ENCODE data around the gene SCAPER.
A peak's percentile ranks its signal among the peaks of the same experiment; 100 is the strongest.

SCAPER gene

GRCh38 chr15:76663529-76663928 is 241.6 kb downstream of the SCAPER start:
- DNase-seq: no peak

- no peak for DNase-seq
These were observed 256.3 kb downstream of the SCAPER start for GRCh38 chr15:76648732-76649444.

- no peak for DNase-seq
These were observed 257.5 kb downstream of the SCAPER start for GRCh38 chr15:76647612-76648011.

- DNase-seq: no peak
These were observed 260.5 kb downstream of the SCAPER start for GRCh38 chr15:76644646-76645045.

GRCh38 chr15:76642671-76643070 is 262.5 kb downstream of the SCAPER start:
- no peak for DNase-seq

GRCh38 chr15:76637166-76637565 is 268.0 kb downstream of the SCAPER start:
- DNase-seq: no peak

- DNase-seq: no peak
These were observed 269.1 kb downstream of the SCAPER start for GRCh38 chr15:76636059-76636458.

GRCh38 chr15:76626611-76627010 is 278.5 kb downstream of the SCAPER start:
- no peak for DNase-seq

GRCh38 chr15:76625267-76625666 is 279.9 kb downstream of the SCAPER start:
- DNase-seq: no peak

- DNase-seq: no peak
These were observed 290.4 kb downstream of the SCAPER start for GRCh38 chr15:76614725-76615124.

GRCh38 chr15:76588811-76589747 is 316.1 kb downstream of the SCAPER start:
- no peak for DNase-seq

GRCh38 chr15:76585576-76585897 is 319.6 kb downstream of the SCAPER start:
- no peak for DNase-seq

- DNase-seq: no peak
These were observed 320.1 kb downstream of the SCAPER start for GRCh38 chr15:76584868-76585575.

- no peak for DNase-seq
These were observed 322.6 kb downstream of the SCAPER start for GRCh38 chr15:76582550-76582949.

- no peak for DNase-seq
These were observed 327.1 kb downstream of the SCAPER start for GRCh38 chr15:76577879-76578512.

GRCh38 chr15:76576523-76577279 is 328.4 kb downstream of the SCAPER start:
- DNase-seq: peak; percentile 37

GRCh38 chr15:76575679-76576078 is 329.5 kb downstream of the SCAPER start:
- DNase-seq: no peak

GRCh38 chr15:76575274-76575673 is 329.9 kb downstream of the SCAPER start:
- DNase-seq: no peak

GRCh38 chr15:76572983-76573314 is 332.2 kb downstream of the SCAPER start:
- no peak for DNase-seq

GRCh38 chr15:76566276-76566675 is 338.9 kb downstream of the SCAPER start:
- DNase-seq: no peak

- DNase-seq: no peak
These were observed 339.8 kb downstream of the SCAPER start for GRCh38 chr15:76565366-76565765.

- no peak for DNase-seq
These were observed 349.9 kb downstream of the SCAPER start for GRCh38 chr15:76555247-76555646.

Data from activated CD4-positive, alpha-beta T cell treated with anti-CD3 and anti-CD28 coated beads for 48 hours (primary cell).